HL-60 (cell line): ENCODE results near the gene CDC42BPA.

Experiments
- DNase-seq, 2 experiments: peaks; one replicate each; pipeline ENCODE4 v3.0.0-alpha.2; 2010 to 2020; ENCODE audit warnings: low read depth in 1 of 2, low spot score in 1 of 2
- H3K27ac ChIP-seq: fragments of 250-450 bp; sonication (Bioruptor Pico); replicated peaks from 2 replicates; pipeline ENCODE4 v1.5.1; 2020; ENCODE audit warnings: mild to moderate bottlenecking, moderate library complexity
- H3K27me3 ChIP-seq: fragments of 250-450 bp; sonication (Bioruptor Pico); 2 replicates; pipeline ENCODE4 v1.5.1; 2021; ENCODE audit warnings: mild to moderate bottlenecking, moderate library complexity; ENCODE audit not compliant: insufficient read depth, poor library complexity, severe bottlenecking
- H3K4me3 ChIP-seq: replicated peaks from 2 replicates; pipeline ENCODE4 v1.5.1; 2011; ENCODE audit warnings: mild to moderate bottlenecking, control low read depth, low read length; ENCODE audit not compliant: insufficient read depth
- CTCF ChIP-seq: IDR thresholded peaks from one replicate; pipeline ENCODE4 v1.5.1; 2011; ENCODE audit warnings: low read length, control low read depth, inconsistent platforms; ENCODE audit not compliant: insufficient read depth
- GABPA ChIP-seq: IDR thresholded peaks from 2 replicates; pipeline ENCODE4 v1.6.1; 2012; ENCODE audit warnings: low read depth
- POLR2AphosphoS5 ChIP-seq: IDR thresholded peaks from 2 replicates; pipeline ENCODE4 v1.6.1; 2012; ENCODE audit warnings: low read depth
- REST ChIP-seq: IDR thresholded peaks from 2 replicates; pipeline ENCODE4 v1.6.1; 2012; ENCODE audit warnings: low read depth; ENCODE audit not compliant: insufficient replicate concordance
- SPI1 ChIP-seq: IDR thresholded peaks from 2 replicates; pipeline ENCODE4 v1.6.1; 2012; ENCODE audit warnings: low read depth, mild to moderate bottlenecking, borderline replicate concordance

CDC42BPA gene

GRCh38 chr1:227062306-227062705 lies 256.0 kb downstream of the CDC42BPA start:
- Histone ChIP-seq H3K4me3 (no peak overlapping the region), H3K27me3 (peaks cover 4% of the 10 kb centered on the region), H3K27ac (no peak overlapping the region)
- DNase-seq: no peak
- TF ChIP-seq REST (no peak), POLR2AphosphoS5 (no peak)

GRCh38 chr1:227059076-227059475 lies 259.2 kb downstream of the CDC42BPA start:
- H3K27me3 ChIP-seq: peaks cover 4% of the 10 kb centered on the region
- H3K4me3 ChIP-seq: no peak overlapping the region
- TF ChIP-seq REST: no peak
- TF ChIP-seq POLR2AphosphoS5: no peak
- TF ChIP-seq SPI1: no peak
- no peak for TF ChIP-seq CTCF
- TF ChIP-seq GABPA: no peak
- DNase-seq: no peak
- H3K27ac ChIP-seq: no peak overlapping the region

GRCh38 chr1:227058321-227058751 lies 260.0 kb downstream of the CDC42BPA start:
- no peak for DNase-seq
- no peak overlapping the region for H3K27ac ChIP-seq
- TF ChIP-seq POLR2AphosphoS5 (no peak), REST (no peak), SPI1 (no peak), GABPA (no peak)

GRCh38 chr1:227049253-227049652 lies 269.0 kb downstream of the CDC42BPA start:
- TF ChIP-seq REST: no peak
- no peak for TF ChIP-seq SPI1
- no peak for TF ChIP-seq CTCF
- no peak for TF ChIP-seq GABPA
- TF ChIP-seq POLR2AphosphoS5: no peak
- no peak for DNase-seq
- H3K27me3 ChIP-seq: no peaks in the 10 kb centered on the region

More at GRCh38 chr1:227058321-227058751, 260.0 kb downstream of the CDC42BPA start:
- H3K4me3 ChIP-seq: no peak overlapping the region
- H3K27me3 ChIP-seq: peaks cover 4% of the 10 kb centered on the region

More at GRCh38 chr1:227049253-227049652, 269.0 kb downstream of the CDC42BPA start:
- Histone ChIP-seq H3K4me3 (no peak overlapping the region), H3K27ac (no peak overlapping the region)
